ENCODE results near the gene FBXO24. TPM values are rescaled to one million over a fixed set of nuclear protein-coding genes. Genes with fewer than 3 reads are reported as not detected.

FBXO24 gene
- total RNA-seq, 1 donor from 2014 or later = 0.42 TPM

DNA sequence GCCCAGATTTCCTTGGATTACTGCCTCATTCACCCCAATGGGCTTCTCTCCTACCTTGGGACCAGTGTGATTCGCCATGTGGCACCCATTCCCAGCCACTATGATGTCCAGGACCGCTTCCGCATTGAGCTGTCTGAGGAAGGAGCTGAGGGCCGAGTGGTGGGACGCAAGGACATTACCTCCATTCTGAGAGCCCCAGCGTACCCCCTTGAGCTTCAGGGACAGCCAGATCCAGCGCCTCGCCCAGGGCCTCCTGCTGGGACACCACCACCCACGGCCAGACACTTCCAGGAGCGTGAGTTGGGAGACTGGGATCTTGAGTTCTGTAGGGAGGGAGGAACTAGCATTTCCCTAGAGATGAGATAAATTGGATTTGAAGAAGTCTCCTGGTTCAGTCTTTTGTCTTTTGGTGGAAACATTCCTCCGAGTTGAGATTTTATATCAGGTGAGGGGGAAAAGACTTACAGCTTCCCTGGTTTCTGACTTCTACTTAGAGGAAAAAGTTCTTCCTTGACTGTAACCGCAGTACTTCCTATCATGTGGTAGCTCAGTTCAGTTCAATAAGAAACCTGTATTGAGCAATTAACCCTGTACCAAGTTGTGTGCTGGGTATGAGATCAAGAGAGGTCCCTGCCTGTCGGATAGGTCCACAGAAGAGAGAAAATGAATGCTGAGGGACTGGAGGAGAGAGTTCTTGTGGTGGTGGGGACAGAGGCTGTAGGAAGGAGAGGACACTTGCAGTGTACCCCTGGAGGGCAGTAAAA lies 27.5 kb downstream of the FBXO24 start:
- peaks cover 16% of the 10 kb centered on the region for H3K4me1 Mint-ChIP-seq
- peaks cover 5% of the 10 kb centered on the region for H3K27me3 Mint-ChIP-seq
- intact Hi-C loops (cut with micrococcal nuclease) = loop anchor here (5.0 kb wide), 1 partner anchor 94 kb away; the partner anchor contains the start of gene POP7
- no peaks in the 10 kb centered on the region for H3K9me3 Mint-ChIP-seq
- peaks cover 6% of the 10 kb centered on the region for H3K36me3 Mint-ChIP-seq (ENCODE audit: low read depth)
- DNase-seq = peak; percentile 65
- H3K27ac Mint-ChIP-seq = peak overlapping the region; percentile 3
- peak overlapping the region; percentile 97 for H3K4me3 Mint-ChIP-seq

DNA sequence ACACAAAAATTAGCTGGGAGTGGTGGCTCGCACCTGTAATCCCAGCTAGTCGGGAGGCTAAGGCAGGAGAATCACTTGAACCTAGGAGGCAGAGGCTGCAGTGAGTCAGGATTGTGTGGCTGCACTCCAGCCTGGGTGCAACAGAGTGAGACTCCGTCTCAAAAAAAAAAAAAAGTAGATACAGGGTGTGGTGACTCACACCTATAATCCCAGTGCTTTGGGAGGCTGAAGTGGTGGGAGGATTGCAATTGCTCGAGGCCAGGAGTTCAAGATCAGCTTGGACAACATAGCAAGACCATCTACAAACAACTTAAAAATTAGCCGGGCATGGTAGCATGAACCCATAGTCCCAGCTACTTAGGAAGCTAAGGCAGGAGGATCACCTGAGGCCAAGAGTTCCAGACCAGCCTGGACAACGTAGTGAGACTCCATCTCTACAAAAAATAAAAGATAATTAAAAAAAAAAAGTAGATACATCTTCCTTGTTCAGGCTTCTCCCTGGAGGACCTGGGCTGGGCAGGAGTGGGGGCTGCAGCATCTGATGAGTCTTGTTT lies 28.3 kb downstream of the FBXO24 start:
- no peak for DNase-seq
- Mint-ChIP-seq H3K36me3 (ENCODE audit: low read depth) (peaks cover 6% of the 10 kb centered on the region), H3K9me3 (no peaks in the 10 kb centered on the region), H3K4me3 (no peak overlapping the region), H3K27ac (no peak overlapping the region), H3K4me1 (peaks cover 16% of the 10 kb centered on the region), H3K27me3 (peaks cover 4% of the 10 kb centered on the region)
- intact Hi-C loops (cut with micrococcal nuclease) = loop anchor here (5.0 kb wide), 1 partner anchor 93 kb away; the partner anchor contains the start of gene POP7

GRCh38 chr7:100620239-100620638 lies 34.1 kb downstream of the FBXO24 start:
- Mint-ChIP-seq H3K27ac (no peak overlapping the region), H3K4me1 (peaks cover 15% of the 10 kb centered on the region), H3K27me3 (no peaks in the 10 kb centered on the region), H3K4me3 (no peak overlapping the region), H3K9me3 (no peaks in the 10 kb centered on the region), H3K36me3 (ENCODE audit: low read depth) (peaks cover 14% of the 10 kb centered on the region)
- no peak for DNase-seq
- intact Hi-C loops (cut with micrococcal nuclease) = no loop called here

DNA sequence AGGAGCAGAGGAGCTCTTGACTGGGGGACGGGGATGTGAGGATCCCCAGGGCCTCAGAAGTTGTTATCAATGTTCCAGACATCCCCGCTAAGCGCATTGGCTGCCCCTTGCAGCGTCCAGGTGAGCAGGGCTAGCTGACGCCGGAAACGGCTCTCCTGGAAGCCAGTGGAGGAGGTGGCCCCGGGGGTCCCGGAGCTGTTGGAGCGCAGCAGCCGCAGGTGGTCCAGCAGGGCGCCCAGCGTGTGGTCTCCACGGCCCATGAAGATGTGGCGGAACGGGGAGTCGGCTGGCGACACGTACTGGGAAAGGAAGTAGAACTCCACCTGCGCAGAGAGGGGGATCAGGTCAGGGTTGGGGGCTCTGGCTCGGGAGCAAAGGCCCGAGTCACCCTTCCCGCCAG lies 34.7 kb downstream of the FBXO24 start:
- DNase-seq = no peak
- no peak overlapping the region for H3K4me3 Mint-ChIP-seq
- H3K36me3 Mint-ChIP-seq (ENCODE audit: low read depth) = peaks cover 14% of the 10 kb centered on the region
- H3K27ac Mint-ChIP-seq = no peak overlapping the region
- no peaks in the 10 kb centered on the region for H3K9me3 Mint-ChIP-seq
- intact Hi-C loops (cut with micrococcal nuclease) = no loop called here
- H3K4me1 Mint-ChIP-seq = peaks cover 21% of the 10 kb centered on the region
- H3K27me3 Mint-ChIP-seq = no peaks in the 10 kb centered on the region

DNA sequence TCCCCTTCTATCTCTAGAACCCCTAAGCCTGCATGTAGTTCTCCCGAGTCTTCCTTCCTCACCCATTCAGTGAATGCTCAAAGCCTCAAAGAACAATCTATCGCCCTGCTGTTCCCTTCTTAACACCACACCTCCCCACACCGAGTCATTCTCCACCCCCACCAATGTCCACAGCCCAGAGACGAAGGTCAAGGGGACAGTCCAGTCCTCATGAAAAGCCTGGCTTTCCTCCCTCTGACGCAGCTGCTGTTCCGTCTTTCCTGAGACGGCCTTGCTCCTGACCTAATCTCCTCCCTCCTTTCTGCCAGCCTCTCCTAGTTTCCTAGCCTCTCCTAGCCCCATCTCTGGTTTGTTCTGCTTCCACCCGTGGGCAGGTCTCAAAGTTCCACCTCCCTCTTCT lies 35.4 kb downstream of the FBXO24 start:
- Mint-ChIP-seq H3K4me1 (peaks cover 28% of the 10 kb centered on the region), H3K9me3 (no peaks in the 10 kb centered on the region), H3K27me3 (no peaks in the 10 kb centered on the region), H3K27ac (no peak overlapping the region), H3K36me3 (ENCODE audit: low read depth) (peaks cover 14% of the 10 kb centered on the region), H3K4me3 (no peak overlapping the region)
- no peak for DNase-seq
- intact Hi-C loops (cut with micrococcal nuclease) = no loop called here

- peaks cover 38% of the 10 kb centered on the region for H3K4me1 Mint-ChIP-seq
- H3K4me3 Mint-ChIP-seq = peak overlapping the region; percentile 55
- H3K9me3 Mint-ChIP-seq = no peaks in the 10 kb centered on the region
- intact Hi-C loops (cut with micrococcal nuclease) = no loop called here
- peak overlapping the region; percentile 54 for H3K27ac Mint-ChIP-seq
- DNase-seq = peak; percentile 77
- H3K27me3 Mint-ChIP-seq = no peaks in the 10 kb centered on the region
- peaks cover 23% of the 10 kb centered on the region for H3K36me3 Mint-ChIP-seq (ENCODE audit: low read depth)
Measured at GRCh38 chr7:100623951-100624824, 38.1 kb downstream of the FBXO24 start.

DNA sequence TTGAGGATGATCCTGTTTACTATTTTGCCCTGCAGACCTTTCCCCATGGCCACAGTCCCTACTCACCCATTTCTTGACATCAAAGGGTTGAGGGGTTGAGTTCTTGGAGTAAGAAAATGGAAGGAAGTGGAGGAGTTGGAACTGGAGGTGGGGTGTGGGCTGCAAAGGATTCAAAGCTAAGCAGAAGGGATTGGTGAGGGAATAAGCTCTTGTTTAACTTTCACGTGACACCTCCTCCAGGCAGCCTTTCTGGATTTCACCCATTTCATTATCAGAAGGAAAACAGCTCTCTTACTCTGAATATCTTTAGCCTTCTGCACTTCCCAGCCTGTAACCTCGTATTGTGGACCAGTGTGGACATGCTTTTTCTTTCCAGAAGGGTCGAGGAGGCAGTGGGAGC lies 39.9 kb downstream of the FBXO24 start:
- no peak for DNase-seq
- Mint-ChIP-seq H3K36me3 (ENCODE audit: low read depth) (peaks cover 22% of the 10 kb centered on the region), H3K4me3 (peak overlapping the region; percentile 82), H3K4me1 (peaks cover 44% of the 10 kb centered on the region), H3K27me3 (no peaks in the 10 kb centered on the region), H3K27ac (no peak overlapping the region), H3K9me3 (no peaks in the 10 kb centered on the region)
- intact Hi-C loops (cut with micrococcal nuclease) = loop anchor here (1.0 kb wide), 2 partner anchors 14 to 47 kb away; partner anchors contain the start of genes GNB2 and MOSPD3

- peak overlapping the region; percentile 76 for H3K27ac Mint-ChIP-seq
- peaks cover 42% of the 10 kb centered on the region for H3K4me1 Mint-ChIP-seq
- H3K36me3 Mint-ChIP-seq (ENCODE audit: low read depth) = peaks cover 18% of the 10 kb centered on the region
- H3K4me3 Mint-ChIP-seq = peak overlapping the region; percentile 82
- H3K9me3 Mint-ChIP-seq = no peaks in the 10 kb centered on the region
- peak; percentile 94 for DNase-seq
- intact Hi-C loops (cut with micrococcal nuclease) = loop anchor here (1.0 kb wide), 2 partner anchors 14 to 47 kb away; partner anchors contain the start of genes GNB2 and MOSPD3
- H3K27me3 Mint-ChIP-seq = no peaks in the 10 kb centered on the region
Measured at GRCh38 chr7:100626530-100627237, 40.6 kb downstream of the FBXO24 start.

- Mint-ChIP-seq H3K9me3 (no peaks in the 10 kb centered on the region), H3K36me3 (ENCODE audit: low read depth) (peaks cover 18% of the 10 kb centered on the region), H3K27me3 (no peaks in the 10 kb centered on the region), H3K27ac (no peak overlapping the region), H3K4me1 (peaks cover 45% of the 10 kb centered on the region), H3K4me3 (peak overlapping the region; percentile 82)
- DNase-seq = no peak
- intact Hi-C loops (cut with micrococcal nuclease) = no loop called here
Measured at GRCh38 chr7:100627238-100627549, 41.1 kb downstream of the FBXO24 start.

GRCh38 chr7:100629117-100629716 lies 43.1 kb downstream of the FBXO24 start:
- intact Hi-C loops (cut with micrococcal nuclease) = no loop called here
- Mint-ChIP-seq H3K27ac (peak overlapping the region; percentile 45), H3K4me1 (peaks cover 53% of the 10 kb centered on the region), H3K36me3 (ENCODE audit: low read depth) (peaks cover 15% of the 10 kb centered on the region), H3K9me3 (no peaks in the 10 kb centered on the region), H3K27me3 (no peaks in the 10 kb centered on the region), H3K4me3 (peak overlapping the region; percentile 48)
- DNase-seq = peak; percentile 75

DNA sequence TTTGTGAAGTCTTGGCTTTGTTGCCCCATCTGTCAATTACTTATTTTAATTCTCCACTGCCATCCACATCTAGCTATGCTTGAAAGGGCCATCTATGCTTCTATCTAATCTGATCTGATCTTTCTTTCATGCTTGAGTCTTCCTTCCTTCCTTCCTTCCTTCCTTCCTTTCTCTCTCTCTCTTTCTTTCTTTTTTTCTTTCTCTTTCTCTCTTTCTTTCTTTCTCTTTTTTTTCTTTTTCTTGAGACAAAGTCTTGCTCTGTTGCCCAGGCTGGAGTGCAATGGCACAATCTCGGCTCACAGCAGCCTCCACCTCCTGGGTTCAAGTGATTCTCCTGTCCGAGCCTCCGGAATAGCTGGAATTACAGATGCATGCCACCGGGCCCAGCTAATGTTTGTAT lies 43.9 kb downstream of the FBXO24 start:
- Mint-ChIP-seq H3K27me3 (no peaks in the 10 kb centered on the region), H3K9me3 (no peaks in the 10 kb centered on the region), H3K27ac (no peak overlapping the region), H3K4me1 (peaks cover 49% of the 10 kb centered on the region), H3K36me3 (ENCODE audit: low read depth) (peaks cover 15% of the 10 kb centered on the region), H3K4me3 (no peak overlapping the region)
- DNase-seq = no peak
- intact Hi-C loops (cut with micrococcal nuclease) = loop anchor here (5.0 kb wide), 1 partner anchor 222 kb away; the partner anchor contains the start of gene SLC12A9

DNA sequence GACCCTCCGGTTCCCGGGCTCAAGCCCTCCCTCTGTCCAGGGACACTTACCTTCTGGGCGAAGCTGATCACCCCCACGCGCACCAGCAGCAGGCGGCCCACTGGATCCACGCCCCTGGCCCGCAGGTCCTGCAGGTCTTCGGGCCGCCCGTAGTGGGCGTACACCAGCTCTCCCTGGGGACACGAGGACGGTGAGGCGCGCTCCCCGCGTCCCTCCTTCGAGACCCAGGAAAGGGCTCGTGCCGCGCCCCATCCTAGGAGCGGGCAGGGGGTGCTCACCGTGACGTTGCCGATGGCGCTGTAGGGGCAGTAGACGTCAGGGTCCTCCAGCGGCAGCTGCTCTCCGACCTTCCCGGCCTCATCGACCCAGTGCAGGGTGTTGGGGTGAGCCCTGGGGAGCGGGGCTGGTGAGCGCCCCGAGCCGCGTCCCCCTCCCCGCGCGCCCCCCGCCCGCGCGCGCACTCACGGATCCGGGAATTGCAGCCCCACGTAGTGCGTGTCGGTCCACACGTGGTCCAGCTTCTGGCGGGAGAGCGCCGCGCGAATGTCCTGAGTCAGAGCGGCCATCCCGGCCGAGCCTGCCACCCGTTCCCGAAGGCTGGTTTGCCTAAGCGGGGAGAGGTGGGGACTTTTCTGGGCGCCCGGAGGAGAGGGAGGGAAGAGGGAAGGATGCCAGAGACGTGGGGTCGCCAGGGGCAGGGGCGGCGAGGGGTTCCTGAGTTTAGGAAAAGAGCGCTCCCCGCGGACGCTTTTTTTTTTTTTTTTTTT lies 47.0 kb downstream of the FBXO24 start:
- peak; percentile 90 for DNase-seq
- peak overlapping the region; percentile 92 for H3K4me3 Mint-ChIP-seq
- peaks cover 32% of the 10 kb centered on the region for H3K4me1 Mint-ChIP-seq
- no peaks in the 10 kb centered on the region for H3K27me3 Mint-ChIP-seq
- intact Hi-C loops (cut with micrococcal nuclease) = loop anchor here (1.0 to 5.0 kb wide), 3 partner anchors 46 to 219 kb away; partner anchors contain the start of genes FBXO24, LRCH4 and SLC12A9
- peak overlapping the region; percentile 98 for H3K27ac Mint-ChIP-seq
- H3K36me3 Mint-ChIP-seq (ENCODE audit: low read depth) = peaks cover 16% of the 10 kb centered on the region
- no peaks in the 10 kb centered on the region for H3K9me3 Mint-ChIP-seq

All from activated CD4-positive, alpha-beta T cell treated with anti-CD3 and anti-CD28 coated beads, Interleukin-2, amount 10 ng/mL, durations not matched to agents 24 days and 14 days (primary cell).